Measurements from ENCODE around the gene TBRG1. TPM values are rescaled to one million over a fixed set of nuclear protein-coding genes. Genes with fewer than 3 reads are reported as not detected.
A peak's percentile ranks its signal among the peaks of the same experiment; 100 is the strongest.

The TBRG1 gene
- total RNA-seq, 1 experiment from 2014 or later: 20.6 TPM

GRCh38 chr11:124633355-124633754, 10.7 kb downstream of the TBRG1 start:
- no peaks in the 10 kb centered on the region for H3K79me2 ChIP-seq (ENCODE audit: low read length)
- no peak overlapping the region for H2AFZ ChIP-seq (ENCODE audit: low read length)
- H3K9me2 ChIP-seq (replicated peaks; ENCODE audit: low read length): no peaks in the 10 kb centered on the region
- no peaks in the 10 kb centered on the region for H3K4me1 ChIP-seq (ENCODE audit: insufficient read depth, low read length)
- H3K9me3 ChIP-seq (ENCODE audit: low read length): no peaks in the 10 kb centered on the region
- H3K4me3 ChIP-seq (ENCODE audit: low read length): no peak overlapping the region
- H4K20me1 ChIP-seq (ENCODE audit: low read length): peaks cover 4% of the 10 kb centered on the region; the same call in 1 of the 2 replicates
- intact Hi-C loops (cut with micrococcal nuclease): no loop called here
- no peak overlapping the region for H3K27ac ChIP-seq (ENCODE audit: low read length)
- no TSS peak for BruUV-seq (replicated peaks)
- no peak overlapping the region for H3K4me2 ChIP-seq (ENCODE audit: low read length)
- no peak overlapping the region for H3K9ac ChIP-seq (ENCODE audit: low read length)
- no peaks in the 10 kb centered on the region for H3K27me3 ChIP-seq (ENCODE audit: low read length)
- ChIA-PET POLR2A (ENCODE audit: unreplicated experiment) (no interaction called here), CTCF (interaction anchor here (0.5 to 0.9 kb wide), 2 partner anchors 10 to 130 kb away, joined by 4 to 12 read pairs; no protein-coding TSS in a partner anchor)
- DNase-seq (peak; percentile 52), ATAC-seq (peak; percentile 97)
- H3F3A ChIP-seq (ENCODE audit: low read length, unreplicated experiment): no peaks in the 10 kb centered on the region
- peaks cover 74% of the 10 kb centered on the region for H3K36me3 ChIP-seq (ENCODE audit: low read depth, low read length)
- peak; percentile 68 for TF ChIP-seq CTCF (conservative IDR thresholded peaks at IDR 0.05; ENCODE audit: low read depth, low read length)
- TF ChIP-seq EZH2phosphoT487 (IDR thresholded peaks at IDR 0.05; ENCODE audit: borderline replicate concordance, low read length): no peak

GRCh38 chr11:124635932-124636331, 13.3 kb downstream of the TBRG1 start:
- POLR2A ChIA-PET (ENCODE audit: unreplicated experiment): no interaction called here
- DNase-seq: no peak
- intact Hi-C loops (cut with micrococcal nuclease): no loop called here

GRCh38 chr11:124638500-124638899, 15.8 kb downstream of the TBRG1 start:
- no peaks in the 10 kb centered on the region for H4K20me1 ChIP-seq (ENCODE audit: low read length)
- no peak for DNase-seq
- H3K4me2 ChIP-seq (ENCODE audit: low read length): no peak overlapping the region
- no peak overlapping the region for H3K4me3 ChIP-seq (ENCODE audit: low read length)
- ATAC-seq: no peak
- no peaks in the 10 kb centered on the region for H3K27me3 ChIP-seq (ENCODE audit: low read length)
- no TSS peak for BruUV-seq (replicated peaks)
- ChIA-PET CTCF (no interaction called here), POLR2A (ENCODE audit: unreplicated experiment) (interaction anchor here (0.6 kb wide), 1 partner anchor 15 kb away, joined by 3 read pairs; no protein-coding TSS in a partner anchor)
- no peaks in the 10 kb centered on the region for H3K79me2 ChIP-seq (ENCODE audit: low read length)
- peaks cover 45% of the 10 kb centered on the region for H3K36me3 ChIP-seq (ENCODE audit: low read depth, low read length)
- intact Hi-C loops (cut with micrococcal nuclease): no loop called here
- TF ChIP-seq EZH2 (IDR thresholded peaks at IDR 0.05; ENCODE audit: low read length, unreplicated experiment) (no peak), CTCF (conservative IDR thresholded peaks at IDR 0.05; ENCODE audit: low read depth, low read length) (no peak), EZH2phosphoT487 (IDR thresholded peaks at IDR 0.05; ENCODE audit: borderline replicate concordance, low read length) (no peak)
- H3K9me2 ChIP-seq (replicated peaks; ENCODE audit: low read length): no peaks in the 10 kb centered on the region
- no peaks in the 10 kb centered on the region for H3K9me3 ChIP-seq (ENCODE audit: low read length)
- no peaks in the 10 kb centered on the region for H3K4me1 ChIP-seq (ENCODE audit: insufficient read depth, low read length)
- H2AFZ ChIP-seq (ENCODE audit: low read length): no peak overlapping the region
- H3K9ac ChIP-seq (ENCODE audit: low read length): no peak overlapping the region
- no peak overlapping the region for H3K27ac ChIP-seq (ENCODE audit: low read length)
- H3F3A ChIP-seq (ENCODE audit: low read length, unreplicated experiment): no peaks in the 10 kb centered on the region

More at GRCh38 chr11:124635932-124636331, 13.3 kb downstream of the TBRG1 start:
- Histone ChIP-seq H2AFZ (ENCODE audit: low read length) (no peak overlapping the region), H3F3A (ENCODE audit: low read length, unreplicated experiment) (no peaks in the 10 kb centered on the region), H3K4me1 (ENCODE audit: insufficient read depth, low read length) (no peaks in the 10 kb centered on the region), H3K9me2 (replicated peaks; ENCODE audit: low read length) (no peaks in the 10 kb centered on the region), H3K36me3 (ENCODE audit: low read depth, low read length) (peaks cover 67% of the 10 kb centered on the region), H3K27me3 (ENCODE audit: low read length) (no peaks in the 10 kb centered on the region), H3K9ac (ENCODE audit: low read length) (no peak overlapping the region), H3K4me2 (ENCODE audit: low read length) (no peak overlapping the region), H3K27ac (ENCODE audit: low read length) (no peak overlapping the region), H3K79me2 (ENCODE audit: low read length) (no peaks in the 10 kb centered on the region), H4K20me1 (ENCODE audit: low read length) (peaks cover 4% of the 10 kb centered on the region; the same call in 1 of the 2 replicates), H3K9me3 (ENCODE audit: low read length) (no peaks in the 10 kb centered on the region), H3K4me3 (ENCODE audit: low read length) (no peak overlapping the region)
- TF ChIP-seq EZH2 (IDR thresholded peaks at IDR 0.05; ENCODE audit: low read length, unreplicated experiment): no peak
- TF ChIP-seq CTCF (conservative IDR thresholded peaks at IDR 0.05; ENCODE audit: low read depth, low read length): no peak
- no peak for TF ChIP-seq EZH2phosphoT487 (IDR thresholded peaks at IDR 0.05; ENCODE audit: borderline replicate concordance, low read length)
- TSS peak; percentile 69 for BruUV-seq (replicated peaks)
- CTCF ChIA-PET: no interaction called here
- no peak for ATAC-seq
